Prostate gland (tissue), 2 donors: ENCODE measurements around the gene NETO1.

Experiments used
- POLR2A ChIP-seq: fragments of 450-650 bp; IDR thresholded peaks from one replicate; pipeline ENCODE4 v1.6.1; 2016; ENCODE audit warnings: antibody characterized with exemption, mild to moderate bottlenecking
- POLR2AphosphoS5 ChIP-seq: sonication (generic); formaldehyde crosslinking; IDR thresholded peaks from one replicate; pipeline ENCODE4 v1.6.1; 2017; ENCODE audit warnings: antibody characterized with exemption
- TF ChIP-seq, protein P1 (sequence below), 4 experiments: fragments of 200-600 bp in 2 of 4; fragments of 450-650 bp in 2 of 4; sonication (generic) in 2 of 4; IDR thresholded peaks; 1 replicate in 3 of 4; 2 replicates in 1 of 4; pipeline ENCODE4 v1.5.1; 2016 to 2019; ENCODE audit warnings: antibody characterized with exemption in 4 of 4, mild to moderate bottlenecking in 2 of 4, moderate library complexity in 2 of 4

GRCh38 chr18:72863754-72864153 lies 4.0 kb downstream of the NETO1 start:
- TF ChIP-seq, protein P1, sequence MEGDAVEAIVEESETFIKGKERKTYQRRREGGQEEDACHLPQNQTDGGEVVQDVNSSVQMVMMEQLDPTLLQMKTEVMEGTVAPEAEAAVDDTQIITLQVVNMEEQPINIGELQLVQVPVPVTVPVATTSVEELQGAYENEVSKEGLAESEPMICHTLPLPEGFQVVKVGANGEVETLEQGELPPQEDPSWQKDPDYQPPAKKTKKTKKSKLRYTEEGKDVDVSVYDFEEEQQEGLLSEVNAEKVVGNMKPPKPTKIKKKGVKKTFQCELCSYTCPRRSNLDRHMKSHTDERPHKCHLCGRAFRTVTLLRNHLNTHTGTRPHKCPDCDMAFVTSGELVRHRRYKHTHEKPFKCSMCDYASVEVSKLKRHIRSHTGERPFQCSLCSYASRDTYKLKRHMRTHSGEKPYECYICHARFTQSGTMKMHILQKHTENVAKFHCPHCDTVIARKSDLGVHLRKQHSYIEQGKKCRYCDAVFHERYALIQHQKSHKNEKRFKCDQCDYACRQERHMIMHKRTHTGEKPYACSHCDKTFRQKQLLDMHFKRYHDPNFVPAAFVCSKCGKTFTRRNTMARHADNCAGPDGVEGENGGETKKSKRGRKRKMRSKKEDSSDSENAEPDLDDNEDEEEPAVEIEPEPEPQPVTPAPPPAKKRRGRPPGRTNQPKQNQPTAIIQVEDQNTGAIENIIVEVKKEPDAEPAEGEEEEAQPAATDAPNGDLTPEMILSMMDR (IDR thresholded peaks at IDR 0.05): no peak
- no peak for TF ChIP-seq POLR2AphosphoS5
- TF ChIP-seq POLR2A: no peak
